Breast epithelium (tissue), 4 donors: ENCODE results near the gene TRAPPC1. TPM values are rescaled to one million over a fixed set of nuclear protein-coding genes. Genes with fewer than 3 reads are reported as not detected.

Experiments
- DNase-seq, 2 donors: peaks; one replicate each; pipeline ENCODE4 v3.0.0-alpha.2; 2019; ENCODE audit warnings: low spot score in 2 of 2
- H3K27ac ChIP-seq, 2 donors: fragments of 200-600 bp; sonication (generic) in 1 of 2; one replicate each; pipeline ENCODE4 v1.5.1; 2016 to 2019; ENCODE audit warnings: mild to moderate bottlenecking in 1 of 2
- H3K27me3 ChIP-seq, 2 donors: fragments of 200-600 bp; sonication (generic) in 1 of 2; one replicate each; pipeline versions ENCODE4 v1.5.1 to v1.6.0; 2017 to 2019; ENCODE audit warnings: control low read depth in 1 of 2, mild to moderate bottlenecking in 1 of 2
- H3K36me3 ChIP-seq: fragments of 200-600 bp; one replicate; pipeline ENCODE4 v1.5.1; 2019
- H3K4me1 ChIP-seq, 2 donors: fragments of 200-600 bp; sonication (generic); one replicate each; pipeline ENCODE4 v1.5.1; 2016 to 2019; ENCODE audit warnings: control low read depth in 1 of 2
- H3K4me3 ChIP-seq, 3 donors: fragments of 200-600 bp; sonication (generic); 1 replicate in 2 of 3; 2 replicates in 1 of 3; pipeline ENCODE4 v1.5.1; 2016 to 2019; ENCODE audit warnings: mild to moderate bottlenecking in 3 of 3, moderate library complexity in 2 of 3
- H3K9me3 ChIP-seq, 2 donors: fragments of 200-600 bp; sonication (generic) in 1 of 2; one replicate each; pipeline ENCODE4 v1.5.1; 2016 to 2019; ENCODE audit warnings: control low read depth in 1 of 2
- POLR2A ChIP-seq: fragments of 450-650 bp; IDR thresholded peaks from one replicate; pipeline ENCODE4 v1.6.1; 2016; ENCODE audit warnings: antibody characterized with exemption, mild to moderate bottlenecking, moderate library complexity
- POLR2AphosphoS5 ChIP-seq, 3 donors: sonication (generic); formaldehyde crosslinking; IDR thresholded peaks; one replicate each; pipeline ENCODE4 v1.6.1; 2017; ENCODE audit warnings: antibody characterized with exemption in 3 of 3
- intact Hi-C: fragments of 100-400 bp; cut with DNase I; formaldehyde crosslinking; loops from one replicate; pipeline ENCODE4 v1.15.1; 2023; ENCODE audit warnings: low total_unique reads
- total RNA-seq, 3 donors: library from RNA; depleted of rRNA; stranded (reverse); fragments of >200 nt; gene quantifications; one replicate each; pipeline ENCODE4 v1.1.0, GENCODE V29; 2016
- TF ChIP-seq, protein P1 (sequence below), 3 donors: fragments of 450-650 bp; IDR thresholded peaks; one replicate each; pipeline ENCODE4 v1.5.1; 2016 to 2017; ENCODE audit warnings: antibody characterized with exemption in 3 of 3, mild to moderate bottlenecking in 3 of 3, moderate library complexity in 3 of 3

Gene TRAPPC1
- total RNA-seq, 3 donors from 2014 or later: 24.9 to 38.9 (median 37.7) TPM

DNA sequence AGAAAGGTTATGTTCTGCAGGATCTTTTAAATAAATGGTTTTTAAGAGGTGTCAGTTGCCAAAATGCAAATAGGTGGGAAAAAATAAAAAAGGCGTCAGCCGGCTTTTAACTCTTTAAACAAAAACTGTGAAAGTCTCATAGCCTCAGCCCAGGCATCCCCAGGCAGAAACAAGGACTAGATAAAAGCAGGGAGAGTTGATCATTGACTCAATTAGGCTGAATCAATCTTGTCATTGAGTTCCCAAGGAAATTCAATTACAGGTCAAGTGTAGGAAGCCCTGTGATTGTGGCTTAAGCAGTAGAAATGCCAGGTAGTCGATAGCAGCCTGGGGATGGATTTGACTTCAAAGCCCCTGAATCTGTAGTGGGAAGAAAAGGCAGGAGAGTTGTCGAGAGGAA, 39.9 kb upstream of the TRAPPC1 start:
- intact Hi-C loops: no loop called here
- no peak overlapping the region for H3K27ac ChIP-seq
- no peaks in the 10 kb centered on the region for H3K27me3 ChIP-seq
- H3K4me1 ChIP-seq: no peaks in the 10 kb centered on the region
- H3K36me3 ChIP-seq: no peaks in the 10 kb centered on the region
- peaks cover 5 to 18% of the 10 kb centered on the region in 2 donors for H3K9me3 ChIP-seq
- H3K4me3 ChIP-seq: no peak overlapping the region
- no peak for DNase-seq
- TF ChIP-seq, protein P1, sequence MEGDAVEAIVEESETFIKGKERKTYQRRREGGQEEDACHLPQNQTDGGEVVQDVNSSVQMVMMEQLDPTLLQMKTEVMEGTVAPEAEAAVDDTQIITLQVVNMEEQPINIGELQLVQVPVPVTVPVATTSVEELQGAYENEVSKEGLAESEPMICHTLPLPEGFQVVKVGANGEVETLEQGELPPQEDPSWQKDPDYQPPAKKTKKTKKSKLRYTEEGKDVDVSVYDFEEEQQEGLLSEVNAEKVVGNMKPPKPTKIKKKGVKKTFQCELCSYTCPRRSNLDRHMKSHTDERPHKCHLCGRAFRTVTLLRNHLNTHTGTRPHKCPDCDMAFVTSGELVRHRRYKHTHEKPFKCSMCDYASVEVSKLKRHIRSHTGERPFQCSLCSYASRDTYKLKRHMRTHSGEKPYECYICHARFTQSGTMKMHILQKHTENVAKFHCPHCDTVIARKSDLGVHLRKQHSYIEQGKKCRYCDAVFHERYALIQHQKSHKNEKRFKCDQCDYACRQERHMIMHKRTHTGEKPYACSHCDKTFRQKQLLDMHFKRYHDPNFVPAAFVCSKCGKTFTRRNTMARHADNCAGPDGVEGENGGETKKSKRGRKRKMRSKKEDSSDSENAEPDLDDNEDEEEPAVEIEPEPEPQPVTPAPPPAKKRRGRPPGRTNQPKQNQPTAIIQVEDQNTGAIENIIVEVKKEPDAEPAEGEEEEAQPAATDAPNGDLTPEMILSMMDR (IDR thresholded peaks at IDR 0.05): no peak
- no peak for TF ChIP-seq POLR2A

DNA sequence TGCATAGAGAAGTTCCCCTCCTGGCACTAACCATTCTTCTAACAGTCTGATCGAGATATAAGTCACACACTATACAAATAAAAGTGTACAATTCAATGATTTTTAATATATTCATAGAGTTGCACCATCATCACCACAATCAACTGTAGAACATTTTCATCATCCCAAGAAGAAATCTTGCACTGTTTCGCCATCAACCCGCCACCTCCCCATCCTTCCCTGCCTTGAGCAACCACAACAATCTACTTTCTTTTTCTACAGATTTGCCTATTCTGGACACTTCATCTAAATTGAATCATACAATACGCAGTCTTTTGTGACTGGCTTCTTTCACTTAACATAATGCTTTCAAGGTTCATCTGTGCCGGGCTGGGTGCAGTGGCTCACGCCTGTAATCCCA, 37.7 kb upstream of the TRAPPC1 start:
- TF ChIP-seq POLR2A: no peak
- TF ChIP-seq, protein P1 (IDR thresholded peaks at IDR 0.05): no peak
- no peak for TF ChIP-seq POLR2AphosphoS5 (IDR thresholded peaks at IDR 0.05)
- Histone ChIP-seq H3K4me1 (no peaks in the 10 kb centered on the region), H3K27me3 (no peaks in the 10 kb centered on the region), H3K9me3 (peaks cover 0 to 2% of the 10 kb centered on the region in 2 donors), H3K27ac (no peak overlapping the region), H3K36me3 (no peaks in the 10 kb centered on the region), H3K4me3 (no peak overlapping the region)
- intact Hi-C loops: no loop called here
- DNase-seq: no peak

DNA sequence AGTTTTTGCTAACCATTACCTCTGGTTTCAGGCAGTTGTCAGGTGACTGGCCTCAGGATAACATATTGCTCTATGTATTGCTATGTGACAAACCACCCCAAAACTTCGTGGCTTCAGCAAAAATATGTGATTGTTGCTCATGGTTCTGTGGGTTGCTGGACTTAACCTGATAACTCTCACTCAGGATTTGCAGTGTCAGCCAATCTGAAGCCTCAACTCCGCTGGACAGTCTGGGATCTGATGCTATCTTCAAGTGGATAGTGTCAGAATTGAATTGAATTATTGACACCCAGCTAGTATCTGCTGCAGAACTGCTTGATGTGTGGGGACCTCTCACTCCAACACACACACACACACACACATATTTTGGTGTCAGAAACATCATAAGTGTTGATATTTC, 36.0 kb upstream of the TRAPPC1 start:
- H3K9me3 ChIP-seq: no peaks in the 10 kb centered on the region
- DNase-seq: no peak
- no peak for TF ChIP-seq POLR2AphosphoS5 (IDR thresholded peaks at IDR 0.05)
- no peak for TF ChIP-seq POLR2A
- TF ChIP-seq, protein P1 (IDR thresholded peaks at IDR 0.05): no peak
- intact Hi-C loops: no loop called here
- H3K4me3 ChIP-seq: no peak overlapping the region
- H3K4me1 ChIP-seq: no peaks in the 10 kb centered on the region
- no peaks in the 10 kb centered on the region for H3K36me3 ChIP-seq
- no peak overlapping the region for H3K27ac ChIP-seq
- H3K27me3 ChIP-seq: no peaks in the 10 kb centered on the region

DNA sequence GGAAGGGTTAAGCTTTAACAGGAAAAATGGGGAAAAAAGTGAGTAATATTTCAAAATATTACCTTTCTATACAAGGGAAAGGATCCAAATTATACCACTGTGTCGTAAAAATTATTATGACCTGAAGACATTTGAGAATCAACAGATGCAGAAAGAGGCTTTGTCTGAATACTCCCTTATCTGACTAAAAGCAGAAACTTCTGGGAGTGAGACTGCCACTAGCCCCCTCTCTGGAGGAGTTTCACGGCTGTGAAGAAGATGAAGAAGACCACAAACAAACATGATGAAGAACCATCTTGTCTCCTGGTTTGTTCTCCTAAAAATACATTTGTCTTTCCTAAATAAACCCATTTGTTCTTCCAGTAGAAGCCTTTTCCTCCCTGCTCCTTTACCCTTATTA, 29.7 kb upstream of the TRAPPC1 start:
- H3K27ac ChIP-seq: no peak overlapping the region
- H3K36me3 ChIP-seq: no peaks in the 10 kb centered on the region
- no peak overlapping the region for H3K4me3 ChIP-seq
- TF ChIP-seq POLR2A (no peak), POLR2AphosphoS5 (IDR thresholded peaks at IDR 0.05) (no peak)
- TF ChIP-seq, protein P1 (IDR thresholded peaks at IDR 0.05): no peak
- H3K9me3 ChIP-seq: no peaks in the 10 kb centered on the region
- DNase-seq: no peak
- H3K4me1 ChIP-seq: no peaks in the 10 kb centered on the region
- intact Hi-C loops: no loop called here
- H3K27me3 ChIP-seq: no peaks in the 10 kb centered on the region

DNA sequence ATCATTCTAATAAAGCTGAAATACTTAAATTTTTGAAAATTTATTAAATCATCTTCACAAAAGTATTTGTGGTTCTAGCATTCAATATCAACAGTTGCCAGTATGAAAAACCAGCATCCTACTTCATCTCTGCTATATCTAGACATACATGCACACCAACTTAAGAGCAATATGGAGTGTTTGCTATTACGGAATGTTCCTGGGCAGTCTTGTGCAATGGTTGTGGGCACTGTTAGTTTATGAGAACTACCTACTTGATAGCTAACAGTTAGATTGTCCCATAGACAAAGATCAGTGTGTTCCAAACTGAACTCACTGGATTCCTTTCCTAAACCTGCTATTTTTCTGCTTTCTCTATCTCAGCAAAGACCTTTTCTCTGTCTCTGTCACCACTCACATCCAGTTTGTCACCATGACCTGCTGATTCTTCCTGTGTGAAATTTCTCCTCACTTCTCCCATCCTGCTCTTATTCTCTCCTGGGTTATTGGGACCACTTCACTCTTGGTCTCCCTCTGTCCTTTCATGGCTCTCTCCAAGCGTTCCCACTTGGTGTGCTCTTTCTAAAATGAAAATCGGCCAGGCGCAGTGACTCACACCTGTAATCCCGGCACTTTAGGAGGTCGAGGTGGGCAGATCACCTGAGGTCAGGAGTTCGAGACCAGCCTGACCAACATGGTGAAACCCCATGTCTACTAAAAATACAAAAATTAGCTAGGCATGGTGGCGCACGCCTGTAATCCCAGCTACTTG, 27.9 kb upstream of the TRAPPC1 start:
- no peaks in the 10 kb centered on the region for H3K4me1 ChIP-seq
- no peaks in the 10 kb centered on the region for H3K36me3 ChIP-seq
- H3K4me3 ChIP-seq: no peak overlapping the region
- H3K27ac ChIP-seq: no peak overlapping the region
- DNase-seq: no peak
- no peaks in the 10 kb centered on the region for H3K27me3 ChIP-seq
- no peak for TF ChIP-seq POLR2A
- TF ChIP-seq, protein P1 (IDR thresholded peaks at IDR 0.05): no peak
- no peak for TF ChIP-seq POLR2AphosphoS5 (IDR thresholded peaks at IDR 0.05)
- intact Hi-C loops: no loop called here
- H3K9me3 ChIP-seq: no peaks in the 10 kb centered on the region
